Activated CD8-positive, alpha-beta memory T cell treated with anti-CD3 and anti-CD28 coated beads, Interleukin-2, amount 50 U/mL, for 1 hour (primary cell): ENCODE measurements around the gene SLC30A1.
"Not testable (repeated sequence)": the region's sequence is repeated elsewhere in the genome, so short reads cannot be mapped to it uniquely, and the experiment has no call there.

ENCODE experiments used
- DNase-seq: peaks from one replicate; pipeline ENCODE4 v3.0.0-alpha.2; 2020; ENCODE audit errors: extremely low read depth

Gene SLC30A1

GRCh38 chr1:211578640-211579439 is at the start of gene SLC30A1:
SLC30A1 (minus strand) TSS chr1:211579161; CDS start chr1:211578612, 549 bp downstream.
- DNase-seq: peak; percentile 99

- DNase-seq: no peak
These were observed 49.5 kb upstream of the SLC30A1 start for GRCh38 chr1:211628417-211628816.

DNA sequence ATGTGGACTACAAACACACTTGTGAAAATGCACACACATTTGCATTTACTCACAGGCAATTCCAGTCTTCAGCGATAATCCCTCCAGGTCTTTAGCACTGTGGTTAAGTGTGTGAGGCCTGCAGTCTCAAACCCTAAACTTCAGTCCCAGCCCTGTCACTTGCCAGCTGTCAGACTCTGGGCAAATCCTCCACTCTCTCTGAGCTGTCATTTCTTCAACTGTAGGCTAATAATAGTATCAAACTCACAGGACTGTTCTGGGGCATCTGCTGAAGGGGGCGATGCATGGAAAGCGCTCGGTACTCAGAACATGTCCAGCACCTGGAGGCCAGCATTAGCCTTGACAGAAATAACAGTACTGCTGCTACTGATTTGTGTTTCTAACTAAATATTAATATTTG is 48.3 kb upstream of the SLC30A1 start:
- no peak for DNase-seq

DNA sequence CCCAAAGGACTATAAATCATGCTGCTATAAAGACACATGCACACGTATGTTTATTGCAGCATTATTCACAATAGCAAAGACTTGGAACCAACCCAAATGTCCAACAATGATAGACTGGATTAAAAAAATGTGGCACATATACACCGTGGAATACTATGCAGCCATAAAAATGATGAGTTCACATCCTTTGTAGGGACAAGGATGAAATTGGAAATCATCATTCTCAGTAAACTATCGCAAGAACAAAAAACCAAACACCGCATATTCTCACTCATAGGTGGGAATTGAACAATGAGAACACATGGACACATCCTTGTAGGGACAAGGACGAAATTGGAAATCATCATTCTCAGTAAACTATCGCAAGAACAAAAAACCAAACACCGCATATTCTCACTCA is 46.9 kb upstream of the SLC30A1 start:
- not testable (repeated sequence) for DNase-seq

- no peak for DNase-seq
These were observed 46.1 kb upstream of the SLC30A1 start for GRCh38 chr1:211625040-211625439.

DNA sequence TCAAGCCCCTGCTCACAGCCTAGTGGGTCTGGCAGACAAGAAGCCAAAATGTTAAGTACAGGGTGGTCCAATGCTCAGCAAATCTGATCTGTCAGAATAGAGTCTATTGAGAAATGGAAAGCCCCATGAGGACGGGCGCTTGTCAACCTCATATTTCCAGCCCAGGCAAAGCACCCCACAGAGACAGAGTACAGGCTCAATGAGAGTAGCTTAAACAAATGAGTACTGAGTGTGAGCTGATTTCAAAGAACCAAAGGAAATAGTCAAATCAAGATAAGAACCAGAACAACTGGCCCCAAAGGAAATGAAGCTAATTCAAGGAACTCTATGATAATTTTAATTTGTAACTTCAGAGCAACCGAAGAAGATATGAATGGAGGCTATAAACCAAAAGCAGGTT is 44.6 kb upstream of the SLC30A1 start:
- DNase-seq: no peak

- DNase-seq: no peak
These were observed 42.7 kb upstream of the SLC30A1 start for GRCh38 chr1:211621447-211622198.

- no peak for DNase-seq
These were observed 41.1 kb upstream of the SLC30A1 start for GRCh38 chr1:211620097-211620496.

- DNase-seq: no peak
These were observed 40.4 kb upstream of the SLC30A1 start for GRCh38 chr1:211619033-211619996.

GRCh38 chr1:211616965-211617297 is 38.0 kb upstream of the SLC30A1 start:
- no peak for DNase-seq

DNA sequence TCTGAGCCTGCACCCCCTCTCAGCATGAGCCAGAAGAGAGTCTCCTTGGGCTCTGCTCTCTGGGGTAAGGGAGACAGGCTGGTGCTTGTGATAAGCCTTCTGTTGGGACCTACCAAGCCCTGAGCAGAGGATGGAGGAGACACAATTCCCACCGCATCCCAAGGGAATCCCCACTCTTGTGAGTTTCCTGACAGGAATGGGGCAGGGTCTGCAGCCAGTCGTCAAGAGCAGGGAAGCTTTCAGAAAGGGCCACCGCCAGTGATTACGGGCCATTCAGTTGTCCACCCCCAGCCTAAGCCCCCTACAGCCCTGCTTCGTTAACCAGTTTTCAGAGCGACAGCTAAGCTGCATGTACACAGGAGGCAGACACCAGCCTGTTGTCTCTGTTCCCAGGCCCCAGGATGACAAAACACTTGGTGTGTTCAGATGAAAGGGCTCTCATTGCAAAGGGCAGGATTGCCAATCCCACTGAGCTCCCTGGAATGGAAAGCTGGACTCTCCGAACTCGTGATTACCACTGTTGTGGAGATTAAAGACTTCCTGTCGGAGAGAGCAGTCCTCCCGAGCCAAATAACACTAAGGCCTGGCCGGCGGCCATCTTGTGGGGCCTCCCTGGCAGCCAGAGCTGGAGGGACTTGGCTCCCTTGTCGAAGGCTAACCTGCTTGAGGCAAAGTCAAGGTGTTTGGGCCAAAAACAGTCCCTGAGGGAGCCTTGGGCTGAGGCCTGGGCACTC is 37.4 kb upstream of the SLC30A1 start:
- no peak for DNase-seq

- no peak for DNase-seq
These were observed 35.7 kb upstream of the SLC30A1 start for GRCh38 chr1:211614615-211615014.

- no peak for DNase-seq
These were observed 35.0 kb upstream of the SLC30A1 start for GRCh38 chr1:211613951-211614350.

GRCh38 chr1:211613108-211613947 is 34.4 kb upstream of the SLC30A1 start:
- DNase-seq: no peak

- no peak for DNase-seq
These were observed 33.8 kb upstream of the SLC30A1 start for GRCh38 chr1:211612786-211613107.

DNA sequence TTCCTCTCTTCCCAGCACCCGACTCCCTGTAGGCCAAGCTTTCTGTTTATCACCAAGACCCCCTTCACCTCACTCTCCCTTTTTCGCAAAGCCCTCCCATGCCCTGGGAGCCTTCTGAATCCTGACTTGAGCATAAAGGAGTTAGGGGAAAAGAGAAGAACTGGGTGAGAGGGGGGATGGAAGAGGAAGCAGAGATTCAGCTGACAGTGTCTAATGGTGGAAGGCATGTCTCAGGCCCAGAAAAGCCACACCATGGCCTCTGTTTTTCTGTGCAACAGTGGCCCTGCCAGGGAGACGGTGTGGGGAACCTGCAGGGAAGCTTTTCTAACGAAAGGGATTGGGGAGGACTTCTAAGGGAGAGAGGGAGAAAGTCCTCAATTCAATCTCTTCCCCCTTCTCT is 32.9 kb upstream of the SLC30A1 start:
- no peak for DNase-seq

DNA sequence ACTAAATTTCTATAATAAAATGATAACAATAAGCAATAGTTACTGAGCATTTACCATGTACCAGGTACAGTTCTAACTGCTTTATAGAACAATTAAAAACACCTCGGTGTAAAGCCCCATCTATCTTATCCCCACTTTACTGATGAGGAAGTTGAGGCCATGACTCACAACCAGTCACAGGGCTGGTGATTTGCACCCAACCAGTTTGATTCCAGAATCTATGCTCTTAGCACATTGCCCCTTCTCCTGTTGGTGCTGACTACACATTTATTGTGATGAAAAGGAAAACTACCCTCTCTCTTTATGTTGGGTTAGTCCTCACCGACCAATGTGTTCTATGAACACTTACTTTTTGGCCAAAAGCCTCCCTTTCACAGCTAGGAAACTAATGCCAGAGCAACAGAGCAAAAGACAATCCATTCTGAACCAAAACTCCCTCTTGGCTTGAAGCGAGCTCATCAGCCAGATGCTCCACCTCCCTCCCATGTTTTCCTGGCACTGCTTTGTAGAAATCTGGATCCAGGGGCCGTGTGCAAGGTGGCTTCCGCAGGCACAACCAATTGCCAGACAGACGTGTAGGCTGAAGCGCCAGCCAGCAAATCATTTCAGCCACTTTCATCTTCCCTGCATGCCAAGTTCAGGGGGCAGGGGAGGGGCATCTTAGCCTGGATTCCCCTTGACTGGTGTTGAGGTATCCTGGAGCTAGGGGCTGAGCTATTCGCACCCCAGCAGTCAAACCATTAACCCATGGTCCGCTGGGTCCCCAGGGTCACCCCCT is 32.0 kb upstream of the SLC30A1 start:
- DNase-seq: no peak

DNA sequence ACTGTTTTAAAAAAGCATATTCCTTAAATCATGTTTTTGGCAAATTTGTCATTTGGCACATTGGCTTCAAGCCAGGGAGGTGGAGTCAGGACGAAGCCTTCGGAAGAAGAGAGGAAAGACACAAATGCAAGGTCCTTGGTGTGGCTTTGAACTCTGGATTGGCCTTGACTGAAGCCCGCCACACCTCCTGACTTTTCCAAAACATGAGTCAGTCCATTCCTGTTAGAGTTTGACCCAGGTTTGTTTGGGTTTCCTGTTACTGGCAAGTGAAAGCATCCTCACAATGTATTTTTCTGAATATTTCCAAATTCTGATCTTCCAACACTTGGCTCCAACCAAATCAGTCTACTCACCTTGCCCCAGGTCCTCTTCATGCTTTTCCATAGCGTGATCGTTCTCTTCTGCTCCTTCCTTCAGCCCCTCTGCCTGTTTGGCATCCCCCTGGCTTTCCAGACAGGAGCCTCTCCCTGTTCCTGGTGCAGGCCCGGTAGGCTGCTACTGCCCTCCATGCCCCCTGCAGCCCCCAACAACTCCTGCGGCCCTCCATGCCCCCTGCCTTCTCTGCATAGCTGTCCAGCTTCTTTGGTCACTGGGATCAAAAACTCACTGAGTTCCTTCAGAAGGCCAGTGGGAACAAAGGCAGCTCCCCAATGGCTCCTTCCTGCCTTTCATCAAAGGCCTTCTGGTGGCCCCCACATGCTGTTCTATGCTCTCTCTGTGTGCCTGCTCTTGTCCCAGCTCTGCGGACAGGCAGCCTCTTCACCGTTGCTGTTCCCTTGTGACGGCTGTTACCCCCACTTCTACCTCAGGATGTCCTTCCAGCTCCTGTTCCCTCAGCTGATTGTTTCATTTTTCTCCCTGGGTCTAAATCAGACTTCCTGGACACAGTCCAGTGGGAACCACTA is 30.4 kb upstream of the SLC30A1 start:
- DNase-seq: no peak
